ENCODE results near the gene ZBTB26.

The ZBTB26 gene, protein sequence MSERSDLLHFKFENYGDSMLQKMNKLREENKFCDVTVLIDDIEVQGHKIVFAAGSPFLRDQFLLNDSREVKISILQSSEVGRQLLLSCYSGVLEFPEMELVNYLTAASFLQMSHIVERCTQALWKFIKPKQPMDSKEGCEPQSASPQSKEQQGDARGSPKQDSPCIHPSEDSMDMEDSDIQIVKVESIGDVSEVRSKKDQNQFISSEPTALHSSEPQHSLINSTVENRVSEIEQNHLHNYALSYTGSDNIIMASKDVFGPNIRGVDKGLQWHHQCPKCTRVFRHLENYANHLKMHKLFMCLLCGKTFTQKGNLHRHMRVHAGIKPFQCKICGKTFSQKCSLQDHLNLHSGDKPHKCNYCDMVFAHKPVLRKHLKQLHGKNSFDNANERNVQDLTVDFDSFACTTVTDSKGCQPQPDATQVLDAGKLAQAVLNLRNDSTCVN

DNA sequence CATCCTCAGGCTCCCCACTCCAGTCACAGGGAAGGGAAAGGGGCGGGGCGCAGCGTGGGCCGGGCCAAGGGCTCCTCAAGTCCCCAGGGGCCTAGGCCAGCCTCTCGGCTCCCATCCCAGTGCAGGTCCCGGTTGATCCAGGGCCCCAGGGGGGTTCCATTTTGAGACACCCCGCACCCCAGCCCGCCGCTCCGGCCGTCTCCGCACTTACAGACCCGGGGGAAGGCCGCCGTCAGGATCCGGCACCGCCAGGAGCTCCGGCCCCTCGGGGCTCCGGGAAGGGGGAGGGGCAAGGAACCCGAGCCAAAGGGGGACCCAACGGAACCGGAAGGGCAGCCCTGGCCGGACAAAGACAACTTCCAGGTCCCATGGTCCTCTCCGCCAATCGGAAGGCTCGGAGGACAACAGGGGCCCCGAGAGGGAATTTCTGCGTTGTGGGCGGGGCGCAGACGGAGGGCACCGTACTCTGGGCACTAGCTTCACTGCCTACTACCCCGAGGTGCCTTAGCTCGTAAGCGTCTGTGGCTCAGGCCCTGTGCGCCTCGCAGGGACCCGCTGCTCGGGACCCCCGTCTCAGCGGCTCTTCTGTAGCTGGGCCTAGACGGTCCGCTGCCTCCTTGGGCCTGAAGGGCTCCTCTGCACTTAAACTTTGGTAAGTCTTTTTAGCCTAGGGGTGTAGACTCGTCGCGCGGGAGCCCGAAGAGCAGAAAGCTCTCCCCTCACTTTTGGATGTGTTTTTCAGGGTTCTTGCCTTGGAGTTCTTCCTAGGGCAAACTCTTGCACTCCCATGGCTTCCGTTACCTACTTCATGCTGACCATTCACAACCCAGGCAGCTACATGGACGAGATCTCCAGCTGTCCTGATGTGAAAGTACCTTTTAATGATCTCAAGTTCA, at the start of gene ZBTB26:
TSS of gene ZBTB26 (minus strand) at position 287 of the 896 bp plus-strand sequence. CDS start 11,578 bp downstream, outside the sequence.
- DNase-seq = peak; percentile 95

DNA sequence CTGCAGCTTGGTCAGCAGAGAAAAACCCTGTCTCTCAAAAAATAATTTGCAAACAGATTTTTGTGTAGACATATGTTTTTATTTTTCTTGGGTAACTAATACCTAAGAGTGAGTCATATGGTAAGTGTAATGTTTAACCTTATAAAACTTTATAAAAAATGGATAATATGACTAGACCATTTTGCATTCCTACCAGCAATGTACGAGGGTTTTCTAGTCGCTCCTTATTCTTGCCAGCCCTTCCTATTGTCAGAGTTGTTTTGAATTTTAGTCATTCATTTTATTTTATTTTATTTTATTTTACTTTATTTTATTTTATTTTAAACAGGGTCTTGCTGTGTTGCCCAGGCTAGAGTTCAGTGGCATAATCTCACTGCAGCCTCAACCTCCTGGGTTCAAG, 47.3 kb upstream of the ZBTB26 start:
- DNase-seq = no peak

DNA sequence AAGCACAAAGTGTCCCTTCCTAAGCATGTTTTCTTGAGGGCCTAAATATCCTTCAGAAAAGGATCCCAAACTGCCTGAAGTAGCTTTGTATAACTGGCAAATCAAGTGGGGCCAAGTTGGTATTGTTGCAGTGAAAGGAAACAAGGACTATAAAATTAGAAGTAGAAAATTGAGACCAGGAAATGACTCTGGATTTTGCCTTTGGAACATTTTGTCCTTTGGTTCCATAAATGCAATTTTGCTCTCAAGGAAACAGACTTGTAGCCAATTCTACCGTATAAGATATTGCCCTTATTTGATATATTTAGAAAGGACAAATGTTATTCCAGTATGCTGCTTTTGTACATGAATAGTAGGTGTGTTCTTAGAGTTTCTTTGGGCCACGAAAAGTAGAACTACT, 43.9 kb upstream of the ZBTB26 start:
- no peak for DNase-seq

DNA sequence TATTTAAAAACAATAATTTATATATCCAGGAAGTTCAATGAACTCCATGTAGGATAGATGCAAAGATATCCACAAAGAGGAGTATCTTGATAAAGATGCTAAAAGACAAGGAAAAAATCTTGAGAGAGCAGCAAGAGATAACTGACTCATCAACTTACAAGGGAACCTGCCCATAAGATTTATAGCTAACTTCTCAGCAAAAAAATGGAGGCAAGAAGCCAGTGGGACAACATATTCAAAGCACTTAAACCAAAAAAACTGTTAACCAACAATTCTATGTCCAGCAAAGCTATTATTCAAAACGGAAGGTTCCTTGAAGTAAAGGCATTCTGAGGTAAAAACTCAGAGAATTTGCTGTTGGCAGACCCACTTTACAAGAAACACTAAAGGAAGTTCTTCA, 29.8 kb upstream of the ZBTB26 start:
- no peak for DNase-seq

DNA sequence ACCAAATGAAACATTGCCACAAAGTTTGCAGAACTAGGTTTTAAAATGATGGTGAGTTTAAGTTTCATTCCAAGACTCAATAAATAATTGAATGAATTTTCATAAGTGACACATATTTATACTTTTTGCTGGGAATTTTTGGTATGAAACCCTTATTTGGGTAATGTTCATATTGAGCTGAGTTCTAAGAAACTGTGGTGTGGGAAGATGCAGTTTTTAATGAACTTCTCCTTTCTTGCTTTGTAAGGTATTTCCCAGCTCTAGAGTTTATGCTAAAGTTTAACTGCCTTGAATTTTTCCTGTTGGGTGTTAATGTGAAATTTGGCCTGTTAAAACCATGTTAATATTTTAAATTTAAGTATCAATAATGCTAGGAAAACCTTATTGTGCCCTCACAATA, 24.6 kb upstream of the ZBTB26 start:
- DNase-seq = no peak

DNA sequence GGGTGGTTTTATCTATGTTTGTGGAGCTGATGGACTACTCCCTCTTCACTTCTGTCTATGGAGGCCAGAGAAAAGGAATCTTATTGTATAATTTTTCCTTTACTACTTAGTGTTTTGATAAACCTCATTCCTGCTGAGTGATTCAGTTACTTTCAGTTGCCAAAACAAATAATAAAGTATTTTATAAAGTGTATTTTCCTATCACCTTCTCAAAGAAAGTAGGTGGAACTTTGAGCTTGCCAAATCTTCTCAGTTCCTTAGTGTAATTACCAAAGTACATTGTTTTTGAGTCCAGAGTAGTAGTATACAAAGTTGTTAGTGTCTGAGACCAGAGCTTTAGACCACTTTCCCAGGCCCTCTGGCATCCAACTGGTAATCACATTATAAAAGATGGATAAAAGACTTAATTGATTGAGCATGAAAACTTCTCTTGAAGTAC, 23.0 kb upstream of the ZBTB26 start:
- DNase-seq = no peak

DNA sequence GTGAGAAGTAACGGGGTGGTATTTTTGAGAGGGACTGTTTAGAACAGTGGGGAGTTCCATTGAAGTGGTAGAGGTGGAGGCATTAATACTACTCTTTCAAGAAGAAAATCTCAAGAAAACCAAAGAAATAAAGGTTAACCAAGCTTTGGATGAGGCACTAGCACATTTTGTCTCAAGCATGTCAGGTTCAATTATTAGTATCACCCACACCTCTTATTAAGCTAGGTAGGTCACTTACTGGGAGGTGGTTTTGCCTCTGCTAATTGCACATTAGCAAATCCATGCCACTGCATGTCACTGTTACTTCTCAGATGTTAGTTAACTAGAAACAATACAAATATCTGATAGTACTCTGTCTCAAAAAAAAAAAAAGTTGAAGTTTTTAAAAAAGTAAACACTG, 19.7 kb upstream of the ZBTB26 start:
- no peak for DNase-seq

DNA sequence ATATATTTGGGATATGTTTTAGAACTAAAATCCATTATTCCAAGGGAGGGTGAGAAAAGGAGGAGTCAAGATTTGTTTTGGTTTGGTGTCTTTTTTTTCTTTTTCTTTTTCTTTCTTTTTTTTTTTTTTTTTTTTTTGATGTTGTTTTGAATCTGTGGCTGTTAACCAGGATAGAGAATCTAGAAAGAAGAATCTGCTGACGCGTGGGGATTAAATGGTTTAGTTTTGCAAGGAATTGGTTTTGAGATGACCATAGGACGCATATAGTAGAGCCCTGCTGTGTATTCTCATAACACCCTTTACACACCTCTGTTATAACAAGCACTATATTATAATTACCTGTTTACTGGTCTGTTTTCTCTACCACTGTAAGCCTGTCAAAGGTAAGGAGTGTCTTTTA, 19.0 kb upstream of the ZBTB26 start:
- no peak for DNase-seq

DNA sequence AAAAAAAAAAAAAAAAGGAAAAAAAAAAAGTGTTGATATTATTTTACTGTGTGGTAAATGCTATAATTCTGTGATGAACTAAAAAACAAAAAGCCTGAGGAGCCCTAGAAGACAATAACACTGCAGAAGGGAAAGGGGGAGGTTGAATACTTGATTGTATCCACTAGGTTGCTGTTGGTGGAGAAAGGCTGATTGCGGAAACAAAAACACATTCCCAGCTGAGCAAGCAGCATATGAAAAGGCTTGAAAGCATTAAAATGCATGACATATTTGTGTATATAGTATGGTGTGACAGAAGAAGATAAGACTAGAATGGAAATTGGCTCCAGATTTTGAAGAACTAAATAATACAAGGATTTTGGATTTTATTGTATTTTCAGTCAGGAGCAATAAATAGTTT, 18.4 kb upstream of the ZBTB26 start:
- no peak for DNase-seq

DNA sequence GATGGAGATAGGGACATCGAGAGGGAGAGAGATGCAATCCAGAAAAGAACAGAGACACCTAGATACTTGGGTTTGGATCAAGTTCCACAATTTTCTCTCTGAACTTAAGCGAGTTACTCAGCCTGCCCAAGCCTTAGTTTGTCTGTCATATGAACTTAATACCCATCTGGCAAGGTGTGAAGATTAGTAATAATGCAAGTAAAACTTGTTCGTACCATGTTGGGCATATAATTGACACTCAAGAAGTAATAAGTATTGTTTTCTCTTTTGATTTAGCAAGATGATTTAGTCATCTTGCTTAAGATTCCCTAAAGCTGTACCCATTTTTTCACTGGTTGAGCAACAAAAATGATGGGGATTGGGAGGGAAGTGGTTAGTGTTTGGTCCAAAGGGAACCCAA, 17.0 kb upstream of the ZBTB26 start:
- DNase-seq = no peak

DNA sequence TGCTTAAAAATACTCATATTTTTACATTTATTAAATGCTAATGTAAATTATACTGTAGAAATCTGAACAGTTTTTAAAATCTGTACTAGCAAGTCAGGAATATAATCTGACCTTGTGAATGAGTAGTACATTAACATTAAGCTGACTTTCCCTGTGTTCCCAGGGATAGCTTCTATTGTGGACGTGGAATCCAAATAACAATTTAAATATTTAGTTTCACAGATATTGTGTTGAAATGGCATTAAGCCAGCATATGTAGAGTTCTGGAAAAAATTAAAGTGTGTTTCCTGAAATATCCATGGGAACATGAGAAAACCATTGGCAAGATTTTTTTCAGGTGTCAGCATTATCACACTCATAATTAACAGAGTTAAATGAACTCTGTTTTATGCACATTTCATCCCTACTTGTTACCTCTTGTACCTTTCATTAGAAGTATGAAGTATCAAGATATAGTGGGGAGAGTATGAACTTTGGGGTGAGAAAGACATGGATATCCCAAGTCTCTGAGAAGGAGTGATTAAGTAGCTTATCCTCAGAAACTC, 15.2 kb upstream of the ZBTB26 start:
- DNase-seq = no peak

DNA sequence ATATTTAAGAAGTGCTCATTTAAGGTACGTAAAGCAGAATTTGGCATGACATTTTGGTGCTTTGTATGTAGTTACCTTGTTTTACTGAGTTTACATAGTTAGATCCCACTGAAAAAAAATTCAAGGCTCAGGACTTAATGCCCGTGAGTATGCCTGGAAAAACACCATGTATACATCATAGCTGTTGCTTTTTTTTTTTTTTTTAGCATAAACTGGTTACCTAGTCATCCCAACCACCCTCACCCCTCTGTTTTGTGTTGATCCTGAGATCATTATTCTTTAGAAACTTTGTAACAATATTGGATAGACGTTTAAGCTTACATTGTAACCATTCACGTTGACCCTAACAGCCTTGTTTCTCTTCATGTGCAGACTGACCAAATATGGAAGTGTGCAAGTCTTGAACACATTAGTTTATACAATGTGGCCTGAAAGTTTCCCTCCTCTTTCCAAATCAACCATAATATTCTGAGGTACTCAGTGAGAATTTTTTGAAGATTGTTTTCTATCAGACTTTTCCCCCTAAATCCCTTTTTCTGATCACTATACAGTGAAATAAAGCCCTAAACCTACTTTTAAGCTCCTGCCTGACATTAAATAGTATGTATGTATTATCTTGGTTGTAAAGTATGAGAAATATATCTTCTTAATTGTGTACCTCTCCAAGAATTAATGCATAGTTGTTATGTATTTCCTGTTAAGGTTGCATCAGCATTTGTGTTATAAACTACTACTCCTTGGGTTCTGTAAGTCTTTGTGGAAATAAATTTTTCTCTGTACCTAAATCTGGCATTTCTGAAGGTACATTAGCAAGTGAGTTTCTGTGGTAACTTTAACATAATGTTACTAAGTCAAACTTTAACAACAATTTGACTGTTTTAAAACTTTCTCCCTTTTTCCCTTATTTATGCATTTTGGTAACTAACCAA, 13.9 kb upstream of the ZBTB26 start:
- DNase-seq = no peak

DNA sequence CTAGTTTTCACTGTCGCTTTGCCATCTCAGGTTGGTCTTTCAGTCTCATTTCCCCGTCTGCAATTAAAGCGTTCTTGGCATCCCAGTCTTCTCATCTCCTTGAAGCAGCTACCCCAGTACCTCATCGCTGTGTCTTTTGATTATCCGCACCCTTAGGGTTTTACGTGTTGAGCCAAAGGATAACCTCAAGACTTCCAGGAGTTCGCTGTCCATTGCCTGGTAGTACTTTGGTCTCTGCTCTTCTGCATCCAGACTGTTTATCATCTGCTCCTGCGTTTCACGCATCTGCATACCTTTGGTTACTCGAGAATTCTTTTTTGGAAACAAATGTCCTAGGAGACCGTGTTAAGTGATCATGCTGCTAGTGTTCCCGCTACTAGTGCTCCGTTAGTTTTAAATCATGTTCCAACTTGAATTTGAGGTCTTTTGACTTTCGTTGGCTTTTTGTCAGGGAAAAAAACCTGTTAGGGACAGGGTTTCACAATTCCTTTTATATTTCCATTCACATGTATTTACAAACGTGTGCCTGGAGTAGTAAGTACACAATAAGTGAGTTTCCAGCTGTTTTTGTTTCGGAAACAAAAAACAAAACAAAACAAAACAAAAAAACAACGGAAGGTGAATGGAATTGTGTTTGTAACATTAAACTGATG, 10.4 kb upstream of the ZBTB26 start:
- DNase-seq = no peak

DNA sequence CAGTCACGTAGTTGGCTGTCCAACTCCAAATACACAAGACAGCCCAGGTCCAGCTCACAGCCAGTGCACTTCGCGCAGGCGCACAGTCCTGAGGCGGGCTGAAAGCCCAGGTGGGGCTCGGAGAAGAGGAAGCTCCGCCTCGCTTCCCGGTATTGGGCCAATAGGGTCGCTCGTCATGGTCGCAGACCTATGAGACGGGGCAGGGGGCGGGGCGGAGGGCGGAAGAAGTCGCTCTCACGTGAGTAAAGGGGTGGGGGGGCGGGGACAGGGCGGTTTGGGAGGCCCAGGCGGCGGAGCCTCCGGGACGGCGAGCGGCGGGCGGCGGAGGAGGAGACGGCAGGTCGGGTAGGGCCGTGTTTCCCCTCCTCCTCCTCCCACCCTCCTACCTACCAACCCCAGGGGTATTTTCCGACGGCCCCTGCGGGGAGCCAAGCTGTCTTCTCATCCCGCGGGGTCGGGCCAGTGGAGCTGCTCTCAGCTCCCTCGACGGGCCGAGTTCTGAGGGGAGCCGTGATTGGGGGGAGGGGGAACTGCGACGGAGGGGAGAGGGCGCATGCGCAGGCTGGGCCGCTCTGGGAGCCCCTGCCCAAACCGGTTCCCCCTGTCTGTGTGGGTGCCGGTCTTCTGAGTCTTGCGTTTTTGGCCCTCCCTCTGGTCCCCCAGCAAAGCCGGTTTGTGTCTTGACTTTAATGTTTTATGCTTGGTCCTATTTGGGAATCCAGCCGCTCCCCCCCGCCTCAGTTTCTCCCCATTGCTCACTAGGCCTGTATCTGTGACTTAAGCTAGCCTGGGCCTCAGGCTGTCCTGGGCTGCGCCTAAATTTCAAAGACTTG, 9.7 kb upstream of the ZBTB26 start, which contains the start of gene RABGAP1:
TSS of gene RABGAP1 (plus strand) at position 272 of the 833 bp plus-strand sequence. CDS start 16,040 bp downstream, outside the sequence.
- DNase-seq = peak; percentile 99

DNA sequence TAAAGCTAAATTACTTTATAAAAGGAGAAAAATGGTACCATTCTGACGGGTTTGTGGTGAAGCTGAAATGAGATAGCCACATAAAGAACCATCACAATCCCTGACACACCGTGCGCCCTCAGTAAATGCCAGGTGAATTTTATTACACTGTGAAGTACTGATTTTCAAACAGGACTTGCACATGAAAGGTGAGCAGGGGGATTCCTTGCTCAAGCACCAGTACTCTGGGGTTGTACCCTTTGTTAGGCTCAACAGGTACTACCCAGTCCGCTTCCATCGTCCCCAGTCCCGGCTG, 9.1 kb upstream of the ZBTB26 start:
- DNase-seq = no peak

DNA sequence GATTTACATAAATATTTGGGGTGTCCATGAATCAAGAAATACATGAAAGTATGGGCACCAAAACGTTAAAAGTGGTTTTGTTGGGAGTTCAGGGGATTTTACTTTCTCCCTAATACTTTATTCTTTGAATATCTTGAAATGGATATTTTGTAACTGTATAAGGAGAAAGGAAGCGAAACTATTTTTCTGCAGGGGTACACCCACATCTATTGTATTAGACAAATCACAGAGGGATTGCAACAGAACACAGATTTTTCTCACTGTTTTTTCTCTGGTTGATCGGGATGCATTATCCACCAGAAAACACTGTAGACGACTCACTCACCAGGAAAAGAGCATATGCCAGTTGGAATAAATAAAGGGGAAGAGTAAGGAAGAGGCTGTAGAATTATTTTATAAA, 8.3 kb upstream of the ZBTB26 start:
- DNase-seq = no peak

DNA sequence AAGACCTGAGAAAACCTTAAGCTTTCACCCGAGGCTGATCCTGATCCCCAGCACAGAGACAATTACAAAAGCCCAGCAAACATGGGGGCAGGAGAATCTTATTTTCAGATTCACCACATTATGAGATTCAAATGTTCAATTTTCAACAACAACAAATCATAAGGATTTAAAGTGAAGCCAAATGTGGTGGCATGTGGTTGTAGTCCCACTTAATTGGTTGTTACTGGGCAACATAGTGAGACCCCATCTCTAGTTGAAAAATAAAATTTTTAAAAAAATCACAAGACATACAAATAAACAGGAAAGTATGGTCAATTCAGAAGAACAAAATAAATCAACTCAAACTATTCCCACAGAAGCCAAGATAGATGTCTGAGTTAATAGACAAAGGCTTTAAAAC, 5.6 kb upstream of the ZBTB26 start:
- no peak for DNase-seq

DNA sequence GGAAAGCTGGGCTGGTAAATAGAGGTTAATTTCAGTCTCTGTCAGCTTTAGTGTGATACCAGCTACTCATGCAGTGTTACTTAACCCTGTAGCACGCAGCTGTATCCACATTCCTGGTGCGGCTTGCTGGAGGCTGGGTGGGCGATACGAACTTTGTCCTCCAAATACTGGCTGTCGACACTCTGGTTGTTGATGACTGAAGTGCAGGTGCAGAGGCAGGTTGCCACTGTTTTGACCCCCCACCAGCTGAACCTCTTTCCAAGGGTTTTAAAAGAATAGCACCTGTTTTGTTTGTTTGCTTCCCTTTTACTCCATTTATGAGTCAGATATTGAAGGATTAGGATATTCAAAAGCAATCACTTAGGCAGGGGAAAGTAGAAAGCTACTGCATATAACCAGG, 5.2 kb upstream of the ZBTB26 start:
- no peak for DNase-seq

DNA sequence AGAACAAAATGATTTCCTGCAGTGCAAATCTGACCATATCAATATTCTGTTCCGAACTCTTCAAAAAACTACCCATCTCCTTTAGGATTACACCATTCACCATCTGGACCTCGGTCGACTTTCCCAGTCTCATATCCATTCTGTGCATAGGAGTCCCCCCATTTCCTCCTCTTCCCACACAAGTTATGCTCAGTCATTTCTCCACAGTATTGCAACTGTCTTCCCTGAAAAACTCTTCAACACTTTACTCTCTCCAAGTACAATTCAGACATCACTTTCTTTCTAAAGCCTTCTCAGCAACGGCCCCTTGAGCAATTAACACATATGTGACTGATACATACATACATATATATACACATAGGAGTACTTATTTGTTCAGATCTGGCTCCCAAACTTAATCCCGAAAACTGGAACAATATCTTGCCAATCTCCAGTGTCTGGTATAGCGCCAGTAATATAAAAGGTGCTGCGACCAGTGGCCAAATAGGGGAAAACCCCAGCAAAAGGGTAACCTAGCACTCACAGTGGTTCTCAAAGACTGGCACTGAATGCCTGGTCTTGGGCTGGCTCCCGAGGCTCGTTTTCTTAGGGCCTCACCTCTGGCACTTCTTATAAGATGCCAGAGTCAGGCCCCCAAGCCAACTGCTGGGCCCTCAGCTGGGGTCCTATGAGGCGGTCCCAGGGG, 629 bp downstream of the ZBTB26 start:
- DNase-seq = no peak

DNA sequence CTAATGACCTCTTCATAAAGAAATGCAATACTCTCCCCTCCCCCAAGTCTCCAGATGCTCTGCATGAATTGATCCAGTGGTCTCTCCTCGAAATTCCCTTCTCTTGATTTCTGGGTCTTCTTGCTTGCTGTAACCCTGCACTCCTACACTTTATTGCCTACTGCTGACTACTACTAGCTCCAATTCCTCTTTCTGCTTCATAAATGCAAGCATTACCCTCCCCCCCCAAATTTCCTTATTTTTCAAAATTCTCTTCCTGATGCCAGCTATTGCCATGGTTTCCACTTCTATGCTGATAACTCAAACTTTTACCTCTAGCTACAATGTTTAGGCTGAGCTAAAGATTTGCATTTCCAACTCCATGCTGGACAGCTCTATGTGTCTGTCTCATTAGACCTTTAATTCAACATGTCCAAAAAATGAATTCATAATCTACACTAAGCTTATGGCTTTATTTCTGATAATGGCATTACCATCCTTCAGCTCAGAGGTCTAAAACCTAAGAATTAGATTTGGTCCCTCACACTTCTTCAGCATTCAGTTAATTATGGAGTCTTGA, 1.4 kb downstream of the ZBTB26 start:
- no peak for DNase-seq
